Gastrocnemius medialis (tissue), 4 donors: Measurements from ENCODE around the gene KIF18B. TPM values are rescaled to one million over a fixed set of nuclear protein-coding genes. Genes with fewer than 3 reads are reported as not detected.

Experiments
- ATAC-seq, 2 donors: fragments of 150-250 bp; one replicate each; pipeline ENCODE4 v1.9.1; 2016
- DNase-seq, 2 donors: peaks; one replicate each; pipeline ENCODE4 v3.0.0-alpha.2; 2019
- H3K27ac ChIP-seq, 4 donors: fragments of 200-600 bp; sonication (generic); 1 replicate in 1 of 4; 2 replicates in 3 of 4; pipeline ENCODE4 v1.5.1; 2016 to 2018; ENCODE audit warnings: mild to moderate bottlenecking in 2 of 4, moderate library complexity in 1 of 4
- H3K27me3 ChIP-seq, 3 donors: fragments of 200-600 bp; sonication (generic) in 2 of 3; 1 replicate in 1 of 3; 2 replicates in 2 of 3; pipeline versions ENCODE4 v1.5.1 to v1.6.0; 2016 to 2019; ENCODE audit warnings: mild to moderate bottlenecking in 1 of 3, moderate library complexity in 1 of 3
- H3K36me3 ChIP-seq, 2 donors: fragments of 200-600 bp; sonication (generic) in 1 of 2; one replicate each; pipeline ENCODE4 v1.5.1; 2017 to 2018
- H3K4me1 ChIP-seq, 2 donors: fragments of 200-600 bp; sonication (generic) in 1 of 2; one replicate each; pipeline ENCODE4 v1.5.1; 2016 to 2017; ENCODE audit warnings: mild to moderate bottlenecking in 2 of 2
- H3K4me3 ChIP-seq, 4 donors: fragments of 200-600 bp; sonication (generic) in 3 of 4; 1 replicate in 1 of 4; 2 replicates in 3 of 4; pipeline ENCODE4 v1.5.1; 2016 to 2019; ENCODE audit warnings: mild to moderate bottlenecking in 2 of 4
- H3K9me3 ChIP-seq, 3 donors: fragments of 200-600 bp; sonication (generic) in 2 of 3; 1 replicate in 1 of 3; 2 replicates in 2 of 3; pipeline ENCODE4 v1.5.1; 2016 to 2019
- CTCF ChIP-seq, 5 experiments: fragments of 450-650 bp in 3 of 5; fragments of 200-600 bp in 2 of 5; sonication (generic) in 2 of 5; IDR thresholded peaks in 4 of 5; conservative IDR thresholded peaks in 1 of 5; 1 replicate in 4 of 5; 2 replicates in 1 of 5; pipeline ENCODE4 v1.5.1; 2016 to 2019; ENCODE audit warnings: antibody characterized with exemption in 5 of 5, mild to moderate bottlenecking in 3 of 5, moderate library complexity in 3 of 5
- POLR2A ChIP-seq, 2 donors: fragments of 450-650 bp; IDR thresholded peaks; one replicate each; pipeline ENCODE4 v1.6.1; 2017; ENCODE audit warnings: antibody characterized with exemption in 2 of 2, mild to moderate bottlenecking in 2 of 2, moderate library complexity in 2 of 2
- in situ Hi-C, 4 donors: fragments of 200-750 bp; cut with MboI; loops; one replicate each; pipeline versions ENCODE4 v1.15.0 to v1.8.0; 2017; ENCODE audit warnings: low sequenced_read_pairs in 4 of 4
- intact Hi-C: fragments of 100-400 bp; cut with DNase I; formaldehyde crosslinking; loops from one replicate; pipeline ENCODE4 v1.15.1; 2023; ENCODE audit warnings: low total_unique reads
- microRNA-seq, 2 donors: library from miRNA; unstranded; fragments of <30 nt; microRNA quantifications; one replicate each; pipeline ENCODE4, GENCODE V29; 2016; ENCODE audit warnings: borderline replicate concordance in 2 of 2
- total RNA-seq, 4 donors: library from RNA; depleted of rRNA; stranded (reverse); fragments of >200 nt; gene quantifications; one replicate each; pipeline versions ENCODE4 v1.1.0 to v1.2.3, GENCODE V29; 2016

Gene KIF18B
- total RNA-seq, 4 donors from 2014 or later: 0.09 to 1.7 TPM; not detected in 2

- Histone ChIP-seq H3K36me3 (peaks cover 3 to 59% of the 10 kb centered on the region in 2 donors), H3K4me1 (peaks cover 8 to 12% of the 10 kb centered on the region in 2 donors), H3K4me3 (no peak overlapping the region), H3K27ac (no peak overlapping the region), H3K27me3 (no peaks in the 10 kb centered on the region), H3K9me3 (no peaks in the 10 kb centered on the region)
- intact Hi-C loops: no loop called here
- DNase-seq (no peak), ATAC-seq (no peak)
- in situ Hi-C loops: no loop called here
- TF ChIP-seq POLR2A (IDR thresholded peaks at IDR 0.05) (no peak), CTCF (IDR thresholded peaks at IDR 0.05 in 4 of 5, conservative IDR thresholded peaks at IDR 0.05 in 1 of 5) (no peak)
Observed at GRCh38 chr17:44877121-44877520, 70.5 kb downstream of the KIF18B start.

GRCh38 chr17:44875761-44876160, 71.8 kb downstream of the KIF18B start:
- H3K36me3 ChIP-seq: peaks cover 3 to 58% of the 10 kb centered on the region in 2 donors
- no peak overlapping the region for H3K4me3 ChIP-seq
- no peak for DNase-seq
- no peaks in the 10 kb centered on the region for H3K9me3 ChIP-seq
- in situ Hi-C loops (no loop called here), intact Hi-C loops (no loop called here)
- no peaks in the 10 kb centered on the region for H3K27me3 ChIP-seq
- no peak overlapping the region for H3K27ac ChIP-seq
- TF ChIP-seq CTCF (IDR thresholded peaks at IDR 0.05 in 4 of 5, conservative IDR thresholded peaks at IDR 0.05 in 1 of 5) (no peak), POLR2A (IDR thresholded peaks at IDR 0.05) (no peak)
- ATAC-seq: no peak
- H3K4me1 ChIP-seq: peaks cover 15 to 20% of the 10 kb centered on the region in 2 donors

Small RNAs within 50 kb of the gene (microRNA-seq; reads per million reads assigned to microRNA genes)
- gene MIR6783: 0 reads per million in 2 donors

Other genes starting within 250 kb of the KIF18B start
- 1 to 10 TPM in 3 of 4 donors, under 1 TPM in 1; 0.63 to 2.9 (median 1.7) TPM for gene DBF4B, start 239.1 kb downstream of the KIF18B start, total RNA-seq
- gene ADAM11, start 188.8 kb downstream of the KIF18B start, total RNA-seq: under 1 TPM in 2 of 4 donors, not detected in 2; 0.04 to 0.36 TPM
- 1 to 10 TPM; 2.1 to 9.2 (median 4.6) TPM for gene GJC1, start 117.5 kb downstream of the KIF18B start, total RNA-seq
- gene HIGD1B, start 99.9 kb downstream of the KIF18B start, total RNA-seq: 1 to 10 TPM; 1.8 to 6.6 (median 4.4) TPM
- 100 to 1,000 TPM in 1 of 4 donors, 10 to 100 TPM in 3; 65.0 to 116 (median 81.3) TPM for gene EFTUD2, start 48.3 kb downstream of the KIF18B start, total RNA-seq
- not detected for gene GFAP, start 32.3 kb downstream of the KIF18B start, total RNA-seq
- gene C1QL1, start 20.5 kb upstream of the KIF18B start, total RNA-seq: not detected
- 10 to 100 TPM in 3 of 4 donors, 1 to 10 TPM in 1; 9.8 to 14.4 (median 12.3) TPM for gene DCAKD, start 103.9 kb upstream of the KIF18B start, total RNA-seq
- gene NMT1, start 113.5 kb upstream of the KIF18B start, total RNA-seq: 100 to 1,000 TPM in 1 of 4 donors, 10 to 100 TPM in 3; 60.7 to 127 (median 71.5) TPM
- gene PLCD3, start 184.7 kb upstream of the KIF18B start, total RNA-seq: 100 to 1,000 TPM in 1 of 4 donors, 10 to 100 TPM in 3; 38.6 to 186 (median 75.1) TPM
- 1 to 10 TPM; 2.2 to 3.2 (median 2.5) TPM for gene ACBD4, start 187.9 kb upstream of the KIF18B start, total RNA-seq
- 10 to 100 TPM; 26.3 to 79.6 (median 36.9) TPM for gene HEXIM1, start 200.7 kb upstream of the KIF18B start, total RNA-seq
- 10 to 100 TPM; 31.4 to 70.8 (median 64.9) TPM for gene HEXIM2, start 214.1 kb upstream of the KIF18B start, total RNA-seq